Skeletal muscle cell (primary cell): ENCODE results near the gene TMEM14B.
A peak's percentile ranks its signal among the peaks of the same experiment; 100 is the strongest.

Source experiments
- DNase-seq: peaks from one replicate; pipeline ENCODE4 v3.0.0-alpha.2; 2010; ENCODE audit warnings: low read depth
- H3K4me3 ChIP-seq: 2 replicates; pipeline ENCODE4 v1.5.1; 2011; ENCODE audit warnings: low read depth, mild to moderate bottlenecking, control low read depth, low read length, moderate library complexity

The TMEM14B gene

GRCh38 chr6:10801224-10801848 is 53.7 kb downstream of the TMEM14B start:
- H3K4me3 ChIP-seq = no peak overlapping the region
- peak; percentile 9 for DNase-seq
